Right lobe of liver (tissue), 6 donors: Measurements from ENCODE around the gene PCDHA1. TPM values are rescaled to one million over a fixed set of nuclear protein-coding genes. Genes with fewer than 3 reads are reported as not detected.
"Not testable (repeated sequence)": the region's sequence is repeated elsewhere in the genome, so short reads cannot be mapped to it uniquely, and the experiment has no call there.

Experiments used
- ATAC-seq, 4 donors: fragments of 200-7000 bp; cut with Tn5 transposase; one replicate each; pipeline ENCODE4 v1.9.1; 2020; ENCODE audit warnings: mild to moderate bottlenecking in 4 of 4, moderate library complexity in 4 of 4
- DNase-seq, 3 donors: peaks; one replicate each; pipeline ENCODE4 v3.0.0-alpha.2; 2020
- H3K27ac ChIP-seq, 3 donors: fragments of 200-600 bp; one replicate each; pipeline ENCODE4 v1.8.0; 2022
- H3K27me3 ChIP-seq, 2 donors: fragments of 200-600 bp; one replicate each; pipeline ENCODE4 v1.8.0; 2022
- H3K36me3 ChIP-seq, 4 donors: fragments of 200-600 bp; sonication (generic) in 1 of 4; one replicate each; pipeline versions ENCODE4 v1.5.1 to v1.8.0; 2017 to 2022; ENCODE audit warnings: control low read depth in 1 of 4
- H3K4me1 ChIP-seq, 4 donors: fragments of 200-600 bp; sonication (generic) in 1 of 4; one replicate each; pipeline versions ENCODE4 v1.5.1 to v1.8.0; 2017 to 2022; ENCODE audit warnings: control low read depth in 1 of 4
- H3K4me3 ChIP-seq, 3 donors: fragments of 200-600 bp; one replicate each; pipeline ENCODE4 v1.8.0; 2022
- H3K9me3 ChIP-seq, 4 donors: fragments of 200-600 bp; sonication (generic) in 1 of 4; one replicate each; pipeline versions ENCODE4 v1.5.1 to v1.8.0; 2017 to 2022; ENCODE audit warnings: control low read depth in 1 of 4
- POLR2A ChIP-seq: fragments of 450-650 bp; IDR thresholded peaks from one replicate; pipeline ENCODE4 v1.6.1; 2017; ENCODE audit warnings: antibody characterized with exemption, mild to moderate bottlenecking
- WGBS: methylation state at CpG from one replicate; pipeline ENCODE4 v1.1.6; 2018; ENCODE audit warnings: low coverage, low lambda C conversion rate; ENCODE audit not compliant: insufficient coverage; ENCODE audit errors: missing lambda C conversion rate; 5-methylcytosine and 5-hydroxymethylcytosine counted together
- intact Hi-C, 2 donors: fragments of 100-400 bp; cut with DNase I; formaldehyde crosslinking; loops; one replicate each; pipeline versions ENCODE4 v1.11.2 to v1.14.1; 2022
- total RNA-seq, 6 experiments: library from RNA; depleted of rRNA in 2 of 6; stranded (reverse); fragments of >200 nt in 2 of 6; fragmentation: NEBNext Ultra II Directional in 3 of 6; extraction: Animal tissue kit (Norgen Biotek cat#: 25700) in 3 of 6; gene quantifications; one replicate each; pipeline versions ENCODE4 v1.1.0 to v1.2.4, GENCODE V29; 2016 to 2023
- TF ChIP-seq, protein P1 (sequence below), 4 donors: fragments of 200-600 bp in 3 of 4; fragments of 450-650 bp in 1 of 4; IDR thresholded peaks; one replicate each; pipeline versions ENCODE4 v1.5.1 to v1.8.0; 2016 to 2022; ENCODE audit warnings: antibody characterized with exemption in 4 of 4, mild to moderate bottlenecking in 2 of 4
- donor health status: DM: no; HTN: yes; CAD: no.
- donor health status: DM: no; HTN: no; CAD: no.
- donor health status: DM: no; HTN: no; CAD: no.
- donor health status: DM: no; HTN: yes; CAD: no.
- donor health status: DM: no; HTN: yes; CAD: no.

Gene PCDHA1
- total RNA-seq, 6 experiments from 2014 or later = not detected

GRCh38 chr5:140791089-140791488 is 5.1 kb downstream of the PCDHA1 start:
- TF ChIP-seq POLR2A = no peak
- TF ChIP-seq, protein P1, sequence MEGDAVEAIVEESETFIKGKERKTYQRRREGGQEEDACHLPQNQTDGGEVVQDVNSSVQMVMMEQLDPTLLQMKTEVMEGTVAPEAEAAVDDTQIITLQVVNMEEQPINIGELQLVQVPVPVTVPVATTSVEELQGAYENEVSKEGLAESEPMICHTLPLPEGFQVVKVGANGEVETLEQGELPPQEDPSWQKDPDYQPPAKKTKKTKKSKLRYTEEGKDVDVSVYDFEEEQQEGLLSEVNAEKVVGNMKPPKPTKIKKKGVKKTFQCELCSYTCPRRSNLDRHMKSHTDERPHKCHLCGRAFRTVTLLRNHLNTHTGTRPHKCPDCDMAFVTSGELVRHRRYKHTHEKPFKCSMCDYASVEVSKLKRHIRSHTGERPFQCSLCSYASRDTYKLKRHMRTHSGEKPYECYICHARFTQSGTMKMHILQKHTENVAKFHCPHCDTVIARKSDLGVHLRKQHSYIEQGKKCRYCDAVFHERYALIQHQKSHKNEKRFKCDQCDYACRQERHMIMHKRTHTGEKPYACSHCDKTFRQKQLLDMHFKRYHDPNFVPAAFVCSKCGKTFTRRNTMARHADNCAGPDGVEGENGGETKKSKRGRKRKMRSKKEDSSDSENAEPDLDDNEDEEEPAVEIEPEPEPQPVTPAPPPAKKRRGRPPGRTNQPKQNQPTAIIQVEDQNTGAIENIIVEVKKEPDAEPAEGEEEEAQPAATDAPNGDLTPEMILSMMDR (IDR thresholded peaks at IDR 0.05) = no peak
- no peaks in the 10 kb centered on the region for H3K36me3 ChIP-seq
- WGBS = 34% methylated on average over 2 of the region's 2 CpGs
- H3K4me3 ChIP-seq = no peak overlapping the region
- H3K27me3 ChIP-seq = peaks cover 0 to 5% of the 10 kb centered on the region in 2 donors
- intact Hi-C loops = no loop called here
- ATAC-seq = no peak
- DNase-seq = no peak
- no peak overlapping the region for H3K27ac ChIP-seq
- no peaks in the 10 kb centered on the region for H3K4me1 ChIP-seq
- H3K9me3 ChIP-seq = peaks cover 0 to 13% (median 3%) of the 10 kb centered on the region in 4 donors

DNA sequence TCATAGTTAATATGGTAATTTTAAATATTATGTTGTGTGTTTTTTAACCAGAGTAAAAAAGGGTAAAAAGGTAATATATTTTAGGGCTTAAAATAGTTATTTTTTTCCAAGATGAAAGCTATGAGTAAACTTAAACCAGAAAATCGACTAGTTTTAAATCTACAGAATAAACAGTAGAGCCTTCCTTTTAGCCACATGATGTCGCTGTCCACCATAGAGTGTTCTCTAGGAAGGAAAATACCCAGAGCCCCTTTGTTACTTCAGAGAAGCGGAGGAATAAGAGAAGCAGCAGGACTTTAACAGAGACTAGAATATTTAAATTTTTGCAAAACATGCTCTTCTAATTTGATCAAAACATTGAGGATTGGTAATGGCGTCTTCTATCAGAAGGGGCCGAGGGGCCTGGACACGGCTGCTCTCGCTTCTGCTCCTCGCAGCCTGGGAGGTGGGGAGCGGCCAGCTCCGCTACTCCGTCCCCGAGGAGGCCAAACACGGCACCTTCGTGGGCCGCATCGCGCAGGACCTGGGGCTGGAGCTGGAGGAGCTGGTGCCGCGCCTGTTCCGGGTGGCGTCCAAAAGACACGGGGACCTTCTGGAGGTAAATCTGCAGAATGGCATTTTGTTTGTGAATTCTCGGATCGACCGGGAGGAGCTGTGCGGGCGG is 8.8 kb downstream of the PCDHA1 start, which contains the start of gene PCDHA2:
TSS of gene PCDHA2 (plus strand) at position 258 of the 664 bp plus-strand sequence.
- no peak within 1 kb of the TSS for H3K27ac ChIP-seq
- ATAC-seq (no peak), DNase-seq (no peak)
- H3K27me3 ChIP-seq = peaks cover 0 to 5% of the 10 kb centered on the region in 2 donors
- no peaks in the 10 kb centered on the region for H3K4me1 ChIP-seq
- TF ChIP-seq, protein P1 (IDR thresholded peaks at IDR 0.05) = no peak
- TF ChIP-seq POLR2A = no peak
- WGBS = 15% methylated on average over 17 of the region's 27 CpGs
- intact Hi-C loops = no loop called here
- H3K4me3 ChIP-seq = no peak within 1 kb of the TSS
- no peaks in the 10 kb centered on the region for H3K36me3 ChIP-seq
- peaks cover 0 to 5% (median 2%) of the 10 kb centered on the region in 4 donors for H3K9me3 ChIP-seq

DNA sequence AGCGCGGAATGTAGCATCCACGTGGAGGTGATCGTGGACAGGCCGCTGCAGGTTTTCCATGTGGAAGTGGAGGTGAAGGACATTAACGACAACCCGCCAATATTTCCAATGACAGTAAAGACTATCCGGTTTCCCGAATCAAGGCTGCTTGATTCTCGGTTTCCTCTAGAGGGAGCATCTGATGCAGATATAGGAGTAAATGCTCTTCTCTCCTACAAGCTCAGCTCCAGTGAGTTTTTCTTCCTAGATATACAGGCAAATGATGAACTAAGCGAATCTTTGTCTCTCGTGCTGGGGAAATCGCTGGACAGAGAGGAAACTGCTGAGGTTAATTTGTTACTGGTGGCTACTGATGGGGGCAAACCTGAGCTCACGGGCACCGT is 9.3 kb downstream of the PCDHA1 start:
- Histone ChIP-seq H3K36me3 (no peaks in the 10 kb centered on the region), H3K4me3 (no peak overlapping the region), H3K9me3 (peaks cover 0 to 5% (median 2%) of the 10 kb centered on the region in 4 donors), H3K27me3 (peaks cover 0 to 5% of the 10 kb centered on the region in 2 donors), H3K4me1 (no peaks in the 10 kb centered on the region), H3K27ac (no peak overlapping the region)
- TF ChIP-seq, protein P1 (IDR thresholded peaks at IDR 0.05) = no peak
- no peak for TF ChIP-seq POLR2A
- intact Hi-C loops = no loop called here
- 14% methylated on average over 15 of the region's 15 CpGs for WGBS
- DNase-seq = no peak
- ATAC-seq = no peak

DNA sequence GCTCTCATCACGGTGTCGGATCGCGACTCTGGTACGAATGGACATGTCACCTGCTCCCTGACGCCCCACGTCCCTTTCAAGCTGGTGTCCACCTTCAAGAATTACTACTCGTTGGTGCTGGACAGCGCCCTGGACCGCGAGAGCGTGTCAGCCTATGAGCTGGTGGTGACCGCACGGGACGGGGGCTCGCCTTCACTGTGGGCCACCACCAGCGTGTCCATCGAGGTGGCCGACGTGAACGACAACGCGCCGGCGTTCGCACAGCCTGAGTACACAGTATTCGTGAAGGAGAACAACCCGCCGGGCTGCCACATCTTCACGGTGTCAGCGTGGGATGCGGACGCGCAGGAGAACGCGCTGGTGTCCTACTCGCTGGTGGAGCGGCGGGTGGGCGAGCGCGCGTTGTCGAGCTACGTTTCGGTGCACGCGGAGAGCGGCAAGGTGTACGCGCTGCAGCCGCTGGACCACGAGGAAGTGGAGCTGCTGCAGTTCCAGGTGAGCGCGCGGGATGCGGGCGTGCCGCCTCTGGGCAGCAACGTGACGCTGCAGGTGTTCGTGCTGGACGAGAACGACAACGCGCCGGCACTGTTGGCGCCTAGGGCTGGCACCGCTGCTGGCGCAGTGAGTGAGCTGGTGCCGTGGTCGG is 10.3 kb downstream of the PCDHA1 start:
- H3K4me1 ChIP-seq, H3K4me3 ChIP-seq, H3K27ac ChIP-seq, H3K27me3 ChIP-seq, ATAC-seq, H3K36me3 ChIP-seq, H3K9me3 ChIP-seq, intact Hi-C loops: not testable (repeated sequence)
- peak in 1 of 3 donors; percentile 46 for DNase-seq
- WGBS = 71% methylated on average over 21 of the region's 72 CpGs

DNA sequence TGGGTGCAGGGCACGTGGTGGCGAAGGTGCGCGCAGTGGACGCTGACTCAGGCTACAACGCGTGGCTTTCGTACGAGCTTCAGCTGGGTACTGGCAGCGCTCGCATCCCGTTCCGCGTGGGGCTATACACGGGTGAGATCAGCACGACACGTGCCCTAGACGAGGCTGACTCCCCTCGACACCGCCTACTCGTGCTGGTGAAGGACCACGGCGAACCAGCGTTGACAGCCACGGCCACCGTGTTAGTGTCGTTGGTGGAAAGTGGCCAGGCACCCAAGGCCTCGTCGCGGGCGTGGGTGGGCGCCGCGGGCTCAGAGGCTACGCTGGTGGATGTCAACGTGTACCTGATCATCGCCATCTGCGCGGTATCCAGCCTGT is 10.8 kb downstream of the PCDHA1 start:
- ATAC-seq (no peak), DNase-seq (no peak)
- no peaks in the 10 kb centered on the region for H3K4me1 ChIP-seq
- H3K4me3 ChIP-seq = no peak overlapping the region
- TF ChIP-seq, protein P1 (IDR thresholded peaks at IDR 0.05) = no peak
- no peak for TF ChIP-seq POLR2A
- intact Hi-C loops = no loop called here
- H3K36me3 ChIP-seq = no peaks in the 10 kb centered on the region
- peaks cover 0 to 7% (median 3%) of the 10 kb centered on the region in 4 donors for H3K9me3 ChIP-seq
- peaks cover 0 to 5% of the 10 kb centered on the region in 2 donors for H3K27me3 ChIP-seq
- no peak overlapping the region for H3K27ac ChIP-seq
- WGBS = no CpG with 5 or more reads among the region's 39 CpGs
